ENCODE results near the gene NECAB2. TPM values are rescaled to one million over a fixed set of nuclear protein-coding genes. Genes with fewer than 3 reads are reported as not detected.

NECAB2 gene
- polyA plus RNA-seq, 2 of the 4 experiments (the other 2 are of a cell fraction): 1.1 to 1.4 TPM

DNA sequence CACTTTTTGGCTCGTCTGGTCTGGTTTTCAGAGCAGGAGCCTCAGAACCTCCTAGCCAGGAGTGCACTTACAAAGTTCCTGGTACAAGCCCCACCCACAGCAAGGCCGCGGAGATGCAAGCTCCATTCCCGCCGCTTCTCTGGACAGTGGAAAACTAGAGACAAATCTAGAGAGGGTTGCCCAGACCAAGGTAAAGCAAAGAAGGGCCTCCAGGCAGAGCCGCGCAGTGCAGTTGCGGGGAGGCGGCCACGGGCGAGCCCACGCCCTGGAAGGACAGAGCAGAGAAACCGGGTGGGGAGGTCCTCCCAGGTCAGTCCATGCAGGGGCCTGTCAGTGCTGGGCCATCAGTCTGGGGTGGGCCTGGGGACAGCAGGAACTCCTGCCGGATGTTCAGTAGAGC is 26.0 kb upstream of the NECAB2 start:
- TF ChIP-seq MAZ (IDR thresholded peaks at IDR 0.05; ENCODE audit: borderline replicate concordance, low read depth, low read length) (no peak), POLR2AphosphoS2 (conservative IDR thresholded peaks at IDR 0.05; ENCODE audit: low read length) (no peak)
- TF ChIP-seq, protein P1, sequence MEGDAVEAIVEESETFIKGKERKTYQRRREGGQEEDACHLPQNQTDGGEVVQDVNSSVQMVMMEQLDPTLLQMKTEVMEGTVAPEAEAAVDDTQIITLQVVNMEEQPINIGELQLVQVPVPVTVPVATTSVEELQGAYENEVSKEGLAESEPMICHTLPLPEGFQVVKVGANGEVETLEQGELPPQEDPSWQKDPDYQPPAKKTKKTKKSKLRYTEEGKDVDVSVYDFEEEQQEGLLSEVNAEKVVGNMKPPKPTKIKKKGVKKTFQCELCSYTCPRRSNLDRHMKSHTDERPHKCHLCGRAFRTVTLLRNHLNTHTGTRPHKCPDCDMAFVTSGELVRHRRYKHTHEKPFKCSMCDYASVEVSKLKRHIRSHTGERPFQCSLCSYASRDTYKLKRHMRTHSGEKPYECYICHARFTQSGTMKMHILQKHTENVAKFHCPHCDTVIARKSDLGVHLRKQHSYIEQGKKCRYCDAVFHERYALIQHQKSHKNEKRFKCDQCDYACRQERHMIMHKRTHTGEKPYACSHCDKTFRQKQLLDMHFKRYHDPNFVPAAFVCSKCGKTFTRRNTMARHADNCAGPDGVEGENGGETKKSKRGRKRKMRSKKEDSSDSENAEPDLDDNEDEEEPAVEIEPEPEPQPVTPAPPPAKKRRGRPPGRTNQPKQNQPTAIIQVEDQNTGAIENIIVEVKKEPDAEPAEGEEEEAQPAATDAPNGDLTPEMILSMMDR (IDR thresholded peaks at IDR 0.05): no peak
- no peak overlapping the region for H3K4me3 ChIP-seq
- DNase-seq (ENCODE audit: low read depth in 1 of 2, low spot score in 1 of 2) (no peak), ATAC-seq (no peak), FAIRE-seq (no peak)
- H3K27ac ChIP-seq: no peak overlapping the region
- H3K4me2 ChIP-seq: no peak overlapping the region
- ChIA-PET POLR2A (no interaction called here), CTCF (interaction anchor here (0.8 to 2.6 kb wide), 2 partner anchors 10 to 15 kb away, joined by 3 to 18 read pairs; no protein-coding TSS in a partner anchor)
- H3K9me3 ChIP-seq: no peaks in the 10 kb centered on the region
- 89% methylated on average over 14 of the region's 14 CpGs for WGBS (ENCODE audit: missing lambda C conversion rate)
- H3K4me1 ChIP-seq: peaks cover 3% of the 10 kb centered on the region; the same call in 1 of the 3 replicates

DNA sequence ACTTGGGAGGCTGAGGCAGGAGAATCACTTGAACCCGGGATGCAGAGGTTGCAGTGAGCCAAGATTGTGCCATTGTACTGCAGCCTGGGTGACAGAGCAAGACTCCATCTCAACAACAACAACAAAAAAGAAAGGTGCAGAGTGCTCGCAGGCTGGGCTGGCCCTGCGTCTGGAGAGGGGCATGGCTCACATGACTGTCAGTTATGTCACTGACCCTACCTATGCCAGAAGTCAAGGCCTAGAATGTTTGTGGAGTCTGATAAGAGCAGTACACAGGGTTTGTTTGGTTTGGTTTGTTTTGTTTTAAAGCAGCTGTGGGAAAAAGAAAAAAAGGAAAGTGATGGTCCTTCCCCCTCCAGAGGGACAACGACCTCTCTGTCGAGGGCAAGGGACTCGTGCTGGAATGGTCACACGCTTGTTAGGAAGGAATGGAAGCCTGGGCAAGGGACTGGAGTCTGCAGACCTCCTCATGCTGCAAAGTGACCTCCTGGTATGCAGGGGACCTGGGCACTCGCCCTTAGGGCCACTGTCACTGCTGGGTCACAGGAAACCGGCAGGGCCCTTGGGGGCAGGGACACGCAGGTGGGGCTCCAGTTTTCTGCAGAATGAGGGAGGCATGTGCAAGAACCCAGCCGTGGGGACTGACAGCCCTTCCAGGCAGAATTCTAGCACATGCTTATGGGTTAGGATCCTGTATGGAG is 25.1 kb upstream of the NECAB2 start:
- Histone ChIP-seq H3K4me3 (no peak overlapping the region), H3K27ac (no peak overlapping the region), H3K9me3 (no peaks in the 10 kb centered on the region), H3K4me2 (no peak overlapping the region), H3K4me1 (peaks cover 3% of the 10 kb centered on the region; the same call in 1 of the 3 replicates)
- ATAC-seq (no peak), DNase-seq (ENCODE audit: low read depth in 1 of 2, low spot score in 1 of 2) (no peak), FAIRE-seq (no peak)
- 81% methylated on average over 11 of the region's 11 CpGs for WGBS (ENCODE audit: missing lambda C conversion rate)
- TF ChIP-seq, protein P2, sequence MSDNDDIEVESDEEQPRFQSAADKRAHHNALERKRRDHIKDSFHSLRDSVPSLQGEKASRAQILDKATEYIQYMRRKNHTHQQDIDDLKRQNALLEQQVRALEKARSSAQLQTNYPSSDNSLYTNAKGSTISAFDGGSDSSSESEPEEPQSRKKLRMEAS (IDR thresholded peaks at IDR 0.05): no peak
- no peak for TF ChIP-seq CBX2 (IDR thresholded peaks at IDR 0.05; ENCODE audit: borderline replicate concordance, low read depth)
- no peak for TF ChIP-seq SREBF2 (IDR thresholded peaks at IDR 0.05)
- TF ChIP-seq GATA3 (IDR thresholded peaks at IDR 0.05; ENCODE audit: borderline replicate concordance): no peak
- TF ChIP-seq HOXB5 (CRISPR knock-in tag; IDR thresholded peaks at IDR 0.05): no peak
- no peak for TF ChIP-seq KDM5A (IDR thresholded peaks at IDR 0.05)
- TF ChIP-seq HDAC2 (IDR thresholded peaks at IDR 0.05): no peak
- no peak for TF ChIP-seq TFCP2L1 (CRISPR knock-in tag; IDR thresholded peaks at IDR 0.05)
- no peak for TF ChIP-seq CHD2 (IDR thresholded peaks at IDR 0.05; ENCODE audit: low read length, partially characterized antibody)
- TF ChIP-seq FOXS1 (CRISPR knock-in tag; IDR thresholded peaks at IDR 0.05): no peak
- TF ChIP-seq POLR2A (IDR thresholded peaks at IDR 0.05; ENCODE audit: low read length): no peak
- TF ChIP-seq EHMT2 (IDR thresholded peaks at IDR 0.05; ENCODE audit: low read depth): no peak
- TF ChIP-seq, protein P3, sequence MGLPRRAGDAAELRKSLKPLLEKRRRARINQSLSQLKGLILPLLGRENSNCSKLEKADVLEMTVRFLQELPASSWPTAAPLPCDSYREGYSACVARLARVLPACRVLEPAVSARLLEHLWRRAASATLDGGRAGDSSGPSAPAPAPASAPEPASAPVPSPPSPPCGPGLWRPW (IDR thresholded peaks at IDR 0.05): no peak
- no peak for TF ChIP-seq MAZ (IDR thresholded peaks at IDR 0.05; ENCODE audit: borderline replicate concordance, low read depth, low read length)
- TF ChIP-seq NPAS2 (CRISPR knock-in tag; IDR thresholded peaks at IDR 0.05; ENCODE audit: borderline replicate concordance): no peak
- POLR2A ChIA-PET: no interaction called here
- CTCF ChIA-PET: interaction anchor here (0.8 to 2.4 kb wide), 2 partner anchors 11 to 17 kb away, joined by 3 to 15 read pairs; no protein-coding TSS in a partner anchor

DNA sequence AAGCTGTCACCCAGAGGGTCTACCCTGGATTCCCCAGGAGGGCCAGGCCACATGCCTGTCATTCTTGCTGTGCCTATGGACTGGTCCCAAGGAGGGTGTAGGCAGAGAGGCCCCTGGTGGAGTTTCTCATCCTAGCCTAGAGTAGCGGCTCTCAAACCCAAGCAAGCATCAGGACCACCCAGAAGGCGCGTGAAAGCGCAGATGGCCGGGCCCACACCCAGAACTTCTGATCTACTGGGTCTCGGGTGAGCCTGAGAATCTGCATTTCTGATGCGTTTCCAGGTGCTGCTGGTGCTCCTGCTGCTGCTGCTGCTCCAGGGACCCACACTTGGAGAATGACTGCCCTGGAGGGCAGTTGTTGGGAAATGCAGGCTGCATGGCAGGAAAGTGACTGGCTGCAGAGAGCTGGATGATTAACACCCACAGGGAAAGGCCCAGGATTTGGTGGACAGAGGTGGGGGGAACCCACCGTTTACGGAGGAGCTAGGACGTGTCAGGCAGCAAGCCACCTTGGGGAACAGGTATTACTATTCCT is 24.5 kb upstream of the NECAB2 start:
- FAIRE-seq: no peak
- peaks cover 3% of the 10 kb centered on the region; the same call in 1 of the 3 replicates for H3K4me1 ChIP-seq
- no peak; a peak in 1 of 6 replicates for ATAC-seq
- TF ChIP-seq MAZ (IDR thresholded peaks at IDR 0.05; ENCODE audit: borderline replicate concordance, low read depth, low read length) (no peak), ZFP36 (IDR thresholded peaks at IDR 0.05; ENCODE audit: borderline replicate concordance, partially characterized antibody) (no peak), KDM1A (IDR thresholded peaks at IDR 0.05; ENCODE audit: low read depth) (no peak), GATA3 (IDR thresholded peaks at IDR 0.05; ENCODE audit: borderline replicate concordance) (no peak)
- TF ChIP-seq, protein P4, sequence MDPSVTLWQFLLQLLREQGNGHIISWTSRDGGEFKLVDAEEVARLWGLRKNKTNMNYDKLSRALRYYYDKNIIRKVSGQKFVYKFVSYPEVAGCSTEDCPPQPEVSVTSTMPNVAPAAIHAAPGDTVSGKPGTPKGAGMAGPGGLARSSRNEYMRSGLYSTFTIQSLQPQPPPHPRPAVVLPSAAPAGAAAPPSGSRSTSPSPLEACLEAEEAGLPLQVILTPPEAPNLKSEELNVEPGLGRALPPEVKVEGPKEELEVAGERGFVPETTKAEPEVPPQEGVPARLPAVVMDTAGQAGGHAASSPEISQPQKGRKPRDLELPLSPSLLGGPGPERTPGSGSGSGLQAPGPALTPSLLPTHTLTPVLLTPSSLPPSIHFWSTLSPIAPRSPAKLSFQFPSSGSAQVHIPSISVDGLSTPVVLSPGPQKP (IDR thresholded peaks at IDR 0.05; ENCODE audit: low read depth, low read length): no peak
- no peak for DNase-seq (ENCODE audit: low read depth in 1 of 2, low spot score in 1 of 2)
- no peaks in the 10 kb centered on the region for H3K9me3 ChIP-seq
- no peak overlapping the region for H3K4me2 ChIP-seq
- ChIA-PET CTCF (interaction anchor here (0.7 to 2.4 kb wide), 7 partner anchors 8 to 243 kb away, joined by 3 to 15 read pairs (median 3); partner anchors contain the start of gene TAF1C), POLR2A (no interaction called here)
- H3K4me3 ChIP-seq: no peak overlapping the region
- no peak overlapping the region for H3K27ac ChIP-seq
- 90% methylated on average over 10 of the region's 10 CpGs for WGBS (ENCODE audit: missing lambda C conversion rate)

Measured in A549 (cell line).